Vagina (tissue), 2 donors: ENCODE measurements around the gene ESYT1.

Experiments used
- POLR2A ChIP-seq, 2 donors: fragments of 450-650 bp; IDR thresholded peaks; one replicate each; pipeline ENCODE4 v1.6.1; 2017; ENCODE audit warnings: antibody characterized with exemption in 2 of 2, mild to moderate bottlenecking in 2 of 2, moderate library complexity in 2 of 2
- POLR2AphosphoS5 ChIP-seq, 2 donors: sonication (generic); formaldehyde crosslinking; IDR thresholded peaks; one replicate each; pipeline ENCODE4 v1.9.0; 2017; ENCODE audit warnings: antibody characterized with exemption in 2 of 2, mild to moderate bottlenecking in 2 of 2, low read depth in 1 of 2; ENCODE audit not compliant: insufficient read depth in 1 of 2
- TF ChIP-seq, protein P1 (sequence below), 3 experiments: fragments of 450-650 bp in 2 of 3; fragments of 200-600 bp in 1 of 3; sonication (generic) in 1 of 3; IDR thresholded peaks; one replicate each; pipeline ENCODE4 v1.5.1; 2017 to 2019; ENCODE audit warnings: antibody characterized with exemption in 3 of 3, mild to moderate bottlenecking in 2 of 3, moderate library complexity in 2 of 3

DNA sequence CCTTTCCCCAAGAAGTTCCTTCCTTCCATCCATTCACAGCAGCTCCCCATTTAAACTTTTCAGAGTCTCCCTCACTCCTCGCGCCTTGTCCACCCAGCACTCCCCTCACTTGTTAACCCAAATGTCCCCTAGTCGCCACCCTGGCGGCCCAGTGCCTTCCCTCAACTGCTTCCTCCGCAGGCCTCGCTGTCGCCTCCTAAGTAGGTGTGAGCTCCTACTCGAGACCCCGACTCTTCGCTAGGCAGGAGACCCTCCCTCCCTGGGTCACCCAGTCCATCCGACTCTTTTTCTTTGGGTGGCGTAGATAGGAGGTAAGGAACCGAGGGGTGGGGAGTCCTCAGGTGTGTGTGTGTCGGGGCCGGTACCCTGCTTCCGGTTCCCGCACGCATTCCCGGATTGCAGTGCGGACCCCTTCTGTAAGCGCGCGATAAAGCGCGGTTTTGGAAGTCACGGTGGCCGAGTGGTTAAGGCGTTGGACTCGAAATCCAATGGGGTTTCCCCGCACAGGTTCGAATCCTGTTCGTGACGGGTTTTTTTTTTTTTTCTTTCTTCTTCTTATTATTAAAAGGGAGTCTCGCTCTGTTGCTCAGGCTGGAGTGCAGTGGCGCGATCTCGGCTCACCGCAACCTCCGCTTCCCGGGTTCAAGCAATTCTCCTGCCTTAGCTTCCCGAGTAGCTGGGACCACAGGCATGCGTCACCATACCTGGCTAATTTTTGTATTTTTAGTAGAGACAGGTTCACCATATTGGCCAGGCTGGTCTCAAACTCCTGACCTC is 62.0 kb downstream of the ESYT1 start:
- TF ChIP-seq, protein P1, sequence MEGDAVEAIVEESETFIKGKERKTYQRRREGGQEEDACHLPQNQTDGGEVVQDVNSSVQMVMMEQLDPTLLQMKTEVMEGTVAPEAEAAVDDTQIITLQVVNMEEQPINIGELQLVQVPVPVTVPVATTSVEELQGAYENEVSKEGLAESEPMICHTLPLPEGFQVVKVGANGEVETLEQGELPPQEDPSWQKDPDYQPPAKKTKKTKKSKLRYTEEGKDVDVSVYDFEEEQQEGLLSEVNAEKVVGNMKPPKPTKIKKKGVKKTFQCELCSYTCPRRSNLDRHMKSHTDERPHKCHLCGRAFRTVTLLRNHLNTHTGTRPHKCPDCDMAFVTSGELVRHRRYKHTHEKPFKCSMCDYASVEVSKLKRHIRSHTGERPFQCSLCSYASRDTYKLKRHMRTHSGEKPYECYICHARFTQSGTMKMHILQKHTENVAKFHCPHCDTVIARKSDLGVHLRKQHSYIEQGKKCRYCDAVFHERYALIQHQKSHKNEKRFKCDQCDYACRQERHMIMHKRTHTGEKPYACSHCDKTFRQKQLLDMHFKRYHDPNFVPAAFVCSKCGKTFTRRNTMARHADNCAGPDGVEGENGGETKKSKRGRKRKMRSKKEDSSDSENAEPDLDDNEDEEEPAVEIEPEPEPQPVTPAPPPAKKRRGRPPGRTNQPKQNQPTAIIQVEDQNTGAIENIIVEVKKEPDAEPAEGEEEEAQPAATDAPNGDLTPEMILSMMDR (IDR thresholded peaks at IDR 0.05), result no peak
- TF ChIP-seq POLR2A (IDR thresholded peaks at IDR 0.05) (no peak), POLR2AphosphoS5 (IDR thresholded peaks at IDR 0.05; ENCODE audit: insufficient read depth in 1 of 2, low read depth in 1 of 2) (peak; percentile 55 to 68)
